GM19351 (cell line): ENCODE results near the gene LNPEP.

ENCODE experiments used
- ATAC-seq: cut with Tn5 transposase; IDR thresholded peaks from one replicate; pipeline ENCODE4 v1.9.1; 2021; ENCODE audit warnings: mild to moderate bottlenecking, moderate library complexity; ENCODE audit not compliant: unreplicated experiment

Gene LNPEP

DNA sequence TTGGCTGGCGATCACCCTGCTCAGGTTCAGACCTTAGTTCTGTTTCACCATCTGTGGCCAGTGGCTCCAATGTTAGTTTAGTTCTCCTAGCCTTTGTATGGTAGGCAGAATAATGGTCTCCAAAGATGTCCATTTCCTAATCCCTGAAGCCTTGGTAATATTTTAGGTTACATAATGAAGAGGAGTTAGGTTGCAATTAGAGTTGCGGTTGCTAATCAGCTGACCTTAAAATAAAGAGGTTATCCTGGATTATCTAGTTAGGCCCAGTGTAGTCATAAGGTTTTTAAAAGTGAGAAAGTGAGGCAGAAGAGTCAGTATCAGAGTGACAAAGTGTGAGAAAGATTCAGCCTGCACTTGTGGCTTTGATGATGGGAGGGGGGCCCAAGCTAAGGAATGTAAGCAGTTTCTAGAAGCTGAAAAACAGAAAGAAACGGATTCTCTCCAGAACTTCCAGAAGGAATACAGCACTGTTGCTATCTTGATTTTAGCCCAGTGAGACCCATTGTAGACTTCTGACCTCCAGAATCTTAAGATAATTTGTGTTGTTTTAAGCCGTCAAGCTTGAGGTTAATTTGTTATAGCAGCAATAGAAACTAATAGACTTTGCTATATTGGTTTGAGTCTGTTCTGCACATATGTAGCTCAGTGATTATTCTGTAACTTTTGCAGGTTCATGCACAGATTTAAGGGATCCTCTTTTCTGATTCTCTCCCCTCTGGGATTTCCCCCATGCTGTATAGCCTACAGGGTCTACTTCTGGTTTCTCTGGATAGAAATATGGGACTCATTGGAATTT is 21.6 kb downstream of the LNPEP start:
- peak; percentile 54 for ATAC-seq

DNA sequence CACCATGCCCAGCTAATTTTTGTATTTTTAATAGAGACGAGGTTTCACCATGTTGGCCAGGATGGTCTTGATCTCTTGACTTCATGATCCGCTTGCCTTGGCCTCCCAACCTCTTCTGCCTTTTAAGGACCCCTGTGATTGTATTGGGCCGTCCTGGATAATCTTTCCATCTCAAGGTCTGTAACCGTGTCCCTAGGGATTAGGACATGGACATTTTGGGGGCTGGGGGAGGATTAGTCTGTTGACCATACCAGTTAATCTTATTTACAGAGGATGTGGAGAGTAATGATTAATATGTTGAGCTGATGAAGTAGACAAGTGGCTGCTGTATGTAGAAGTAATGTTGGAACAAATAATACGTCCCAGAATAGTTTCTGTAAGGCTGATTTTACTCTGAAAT is 23.1 kb downstream of the LNPEP start:
- no peak for ATAC-seq

DNA sequence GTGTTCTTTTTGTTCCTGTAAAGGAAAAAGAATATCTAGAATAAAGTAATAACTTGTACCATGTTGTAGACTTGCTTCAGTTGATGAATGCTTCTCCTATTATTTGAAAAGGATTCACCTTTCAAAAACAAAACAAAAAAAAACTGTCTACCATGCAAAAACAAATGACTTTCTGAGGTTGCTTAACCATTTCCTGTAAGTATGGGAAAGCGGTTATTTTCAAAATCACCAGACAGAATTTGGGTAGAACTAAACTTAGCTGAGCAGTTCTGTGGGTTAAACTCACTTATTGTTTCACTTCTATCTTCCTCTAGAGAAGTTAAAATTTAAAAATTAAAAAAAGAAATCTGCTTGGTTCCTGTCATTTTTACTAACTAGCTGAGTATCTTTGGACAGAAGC is 25.2 kb downstream of the LNPEP start:
- peak; percentile 60 for ATAC-seq

GRCh38 chr5:96962540-96962991 is 26.7 kb downstream of the LNPEP start:
- ATAC-seq = no peak

DNA sequence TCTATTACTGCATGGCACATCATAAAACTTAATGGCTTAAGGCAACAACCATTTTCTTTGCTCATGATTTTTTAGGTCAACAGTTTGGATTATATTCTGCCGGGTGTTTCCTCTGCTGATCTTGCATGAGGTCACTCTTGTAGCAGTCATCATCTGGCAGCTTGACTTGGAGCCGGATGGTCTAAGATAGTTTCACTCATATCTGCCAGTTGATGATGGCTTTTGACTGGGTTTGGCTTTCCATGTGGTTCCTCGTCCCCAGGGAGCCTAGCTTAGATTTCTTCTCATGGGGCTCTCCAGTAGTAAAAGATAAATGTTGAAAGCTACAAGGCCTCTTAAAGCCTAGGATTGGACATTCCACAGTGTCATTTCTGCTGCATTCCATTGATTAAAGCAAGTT is 27.4 kb downstream of the LNPEP start:
- ATAC-seq = peak; percentile 53

GRCh38 chr5:96966801-96967200 is 30.9 kb downstream of the LNPEP start:
- ATAC-seq = no peak

DNA sequence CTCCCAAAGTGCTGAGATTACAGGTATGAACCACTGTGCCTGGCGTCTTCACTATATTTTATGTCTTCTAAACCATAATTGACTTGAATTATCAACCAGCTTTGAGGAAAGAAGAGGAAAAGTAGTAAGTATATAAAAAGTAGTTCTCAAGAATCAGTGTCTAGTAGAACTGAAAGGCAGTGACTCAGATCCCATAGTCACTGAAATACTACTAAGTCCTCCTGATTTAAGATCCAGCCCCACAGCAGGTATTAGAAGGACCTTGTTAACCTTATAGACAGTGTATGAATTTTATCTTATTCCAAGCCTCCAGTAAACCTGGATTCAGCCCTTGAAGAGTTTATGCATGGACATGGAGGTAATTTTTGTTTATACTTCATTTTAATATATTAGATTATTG is 31.5 kb downstream of the LNPEP start:
- ATAC-seq = no peak

GRCh38 chr5:96968074-96968473 is 32.2 kb downstream of the LNPEP start:
- ATAC-seq = no peak

GRCh38 chr5:96968614-96969013 is 32.7 kb downstream of the LNPEP start:
- ATAC-seq = no peak

- ATAC-seq = no peak
Measured at GRCh38 chr5:96969366-96969765, 33.5 kb downstream of the LNPEP start.

GRCh38 chr5:96972599-96973334 is 36.9 kb downstream of the LNPEP start:
- no peak for ATAC-seq

- peak; percentile 44 for ATAC-seq
Measured at GRCh38 chr5:96973532-96974401, 37.9 kb downstream of the LNPEP start.

DNA sequence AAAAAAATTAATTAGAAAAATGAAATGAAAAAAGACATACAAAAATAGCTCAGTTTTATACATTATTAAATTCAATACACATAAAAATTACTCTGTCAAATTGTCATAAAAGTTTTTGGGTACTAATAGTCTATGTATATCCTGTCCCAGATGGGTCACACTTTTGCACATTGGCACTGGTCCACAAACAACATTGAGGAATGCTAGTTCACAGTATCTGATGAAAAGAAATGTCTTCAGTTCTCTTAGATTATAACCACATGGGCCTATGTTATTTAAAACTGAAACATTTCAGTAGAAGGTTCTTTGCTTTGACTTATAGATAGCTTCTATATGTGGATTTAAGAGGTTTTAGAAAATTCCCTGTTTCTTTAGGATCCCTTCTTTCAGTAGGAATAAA is 39.8 kb downstream of the LNPEP start:
- ATAC-seq = no peak

DNA sequence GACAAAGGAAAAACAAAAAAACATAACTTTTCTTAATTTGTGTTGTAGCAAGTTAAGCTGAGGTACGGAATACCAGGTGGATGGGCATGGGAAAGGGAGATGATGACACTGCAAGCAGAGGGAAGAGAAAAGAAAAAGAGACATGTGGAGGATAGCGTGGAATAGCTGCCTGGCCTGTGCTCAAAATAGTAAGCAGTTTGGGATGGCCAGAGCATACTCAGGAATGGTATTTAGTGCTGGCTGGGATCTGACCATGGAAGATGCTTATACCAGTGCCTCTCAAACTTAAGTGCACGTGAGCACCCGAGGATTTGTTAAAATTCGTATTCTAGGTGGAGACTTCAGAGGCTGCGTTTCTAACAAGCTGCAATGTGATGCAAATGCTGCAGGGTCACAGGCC is 41.3 kb downstream of the LNPEP start:
- no peak for ATAC-seq

GRCh38 chr5:96978812-96979449 is 43.1 kb downstream of the LNPEP start:
- no peak for ATAC-seq

DNA sequence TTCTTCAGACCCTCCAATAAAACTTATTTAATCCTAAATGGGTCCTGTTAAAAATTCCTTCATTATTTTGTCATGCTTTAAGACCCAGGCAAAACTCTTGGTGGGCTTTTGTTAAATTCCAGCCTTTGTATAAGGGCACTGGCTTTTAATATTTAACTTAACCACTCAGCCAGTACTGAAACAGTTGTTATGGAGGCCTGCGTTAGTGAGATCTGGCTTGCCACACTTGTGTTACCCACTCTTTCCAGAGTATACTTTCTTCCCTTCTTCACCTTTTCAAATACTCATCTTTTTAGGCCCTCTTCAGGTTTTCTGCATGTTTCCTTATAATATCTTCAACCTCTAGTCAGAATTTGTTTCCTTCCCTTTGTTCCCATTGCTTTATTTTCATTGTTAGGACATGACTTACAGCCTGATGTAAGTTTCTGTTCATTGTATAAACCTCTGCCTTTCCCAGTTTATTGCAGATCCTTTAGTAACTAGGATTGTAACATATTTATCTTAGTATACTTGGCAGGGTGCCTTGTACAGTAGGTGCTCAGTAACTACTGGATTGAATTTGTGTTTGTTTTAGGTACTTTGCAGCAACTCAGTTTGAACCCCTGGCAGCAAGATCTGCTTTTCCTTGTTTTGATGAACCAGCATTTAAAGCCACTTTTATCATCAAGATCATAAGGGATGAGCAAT is 48.8 kb downstream of the LNPEP start:
- no peak for ATAC-seq

GRCh38 chr5:96986450-96986849 is 50.6 kb downstream of the LNPEP start:
- ATAC-seq = no peak

DNA sequence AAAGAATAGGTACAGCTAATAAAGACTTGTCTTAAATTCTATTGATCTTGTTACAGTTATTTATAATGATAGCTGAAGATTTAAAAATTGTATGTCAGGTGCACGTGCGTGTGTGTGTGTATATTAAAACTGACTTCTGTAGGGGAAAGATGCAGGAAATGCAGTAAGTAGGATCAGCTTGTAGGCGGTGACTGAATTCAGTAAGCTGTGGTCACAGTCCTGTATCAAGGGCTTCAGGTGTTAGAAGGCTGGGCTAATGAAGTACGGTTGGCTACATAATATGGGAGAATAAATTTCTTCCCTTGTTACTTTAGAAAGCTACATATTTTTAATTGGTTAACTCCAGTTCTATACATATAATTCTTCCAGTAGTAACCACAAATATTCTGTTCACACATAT is 54.2 kb downstream of the LNPEP start:
- ATAC-seq = no peak

GRCh38 chr5:96991708-96992107 is 55.8 kb downstream of the LNPEP start:
- no peak for ATAC-seq

DNA sequence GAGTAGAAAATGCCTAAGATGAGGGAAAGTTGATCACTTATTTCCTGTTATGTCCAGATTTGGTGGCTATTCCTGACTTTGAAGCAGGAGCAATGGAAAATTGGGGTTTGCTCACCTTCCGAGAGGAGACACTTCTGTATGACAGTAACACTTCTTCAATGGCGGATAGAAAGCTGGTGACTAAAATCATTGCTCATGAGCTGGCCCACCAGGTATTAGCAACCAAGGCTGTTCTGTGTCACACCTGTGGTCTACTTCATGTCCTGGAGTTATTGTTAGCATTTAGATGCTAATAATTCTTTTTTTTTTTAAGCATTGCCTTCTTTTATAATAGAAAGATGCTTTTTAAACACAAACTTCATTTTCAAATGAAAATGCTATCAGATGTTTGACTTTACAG is 57.9 kb downstream of the LNPEP start:
- ATAC-seq = no peak
